ENCODE results near the gene FNDC5.
"Not testable (repeated sequence)": the region's sequence is repeated elsewhere in the genome, so short reads cannot be mapped to it uniquely, and the experiment has no call there.

The FNDC5 gene

GRCh38 chr1:32870615-32871363 is at the start of gene FNDC5:
TSS of gene FNDC5 (minus strand) at chr1:32870912.
- no peak for DNase-seq (ENCODE audit: low read depth)

- no peak for DNase-seq (ENCODE audit: low read depth)
These were observed 49.4 kb upstream of the FNDC5 start for GRCh38 chr1:32919811-32920733.

- no peak for DNase-seq (ENCODE audit: low read depth)
These were observed 47.5 kb upstream of the FNDC5 start for GRCh38 chr1:32918179-32918578.

- DNase-seq (ENCODE audit: low read depth): no peak
These were observed 46.8 kb upstream of the FNDC5 start for GRCh38 chr1:32917521-32917920.

- DNase-seq (ENCODE audit: low read depth): no peak
These were observed 45.3 kb upstream of the FNDC5 start for GRCh38 chr1:32915766-32916706.

- DNase-seq (ENCODE audit: low read depth): no peak
These were observed 39.6 kb upstream of the FNDC5 start for GRCh38 chr1:32910319-32910718.

- no peak for DNase-seq (ENCODE audit: low read depth)
These were observed 36.7 kb upstream of the FNDC5 start for GRCh38 chr1:32907435-32907834.

- no peak for DNase-seq (ENCODE audit: low read depth)
These were observed 35.9 kb upstream of the FNDC5 start for GRCh38 chr1:32906654-32907053.

GRCh38 chr1:32905588-32905987 is 34.9 kb upstream of the FNDC5 start:
- DNase-seq (ENCODE audit: low read depth): not testable (repeated sequence)

GRCh38 chr1:32904797-32905196 is 34.1 kb upstream of the FNDC5 start:
- DNase-seq (ENCODE audit: low read depth): no peak

GRCh38 chr1:32903991-32904785 is 33.5 kb upstream of the FNDC5 start:
- no peak for DNase-seq (ENCODE audit: low read depth)

- DNase-seq (ENCODE audit: low read depth): no peak
These were observed 31.8 kb upstream of the FNDC5 start for GRCh38 chr1:32902535-32902920.

- no peak for DNase-seq (ENCODE audit: low read depth)
These were observed 31.3 kb upstream of the FNDC5 start for GRCh38 chr1:32901823-32902534.

GRCh38 chr1:32900956-32901822 is 30.5 kb upstream of the FNDC5 start, which contains the start of gene TMEM54:
TSS of gene TMEM54 (minus strand) at chr1:32901389. CDS start at chr1:32901238, 151 bp downstream.
- no peak for DNase-seq (ENCODE audit: low read depth)

- DNase-seq (ENCODE audit: low read depth): no peak
These were observed 29.8 kb upstream of the FNDC5 start for GRCh38 chr1:32900371-32900955.

GRCh38 chr1:32899586-32900296 is 29.0 kb upstream of the FNDC5 start:
- DNase-seq (ENCODE audit: low read depth): no peak

- no peak for DNase-seq (ENCODE audit: low read depth)
These were observed 28.2 kb upstream of the FNDC5 start for GRCh38 chr1:32898958-32899357.

- DNase-seq (ENCODE audit: low read depth): no peak
These were observed 27.3 kb upstream of the FNDC5 start for GRCh38 chr1:32898056-32898455.

Data from stimulated activated CD8-positive, alpha-beta memory T cell treated with anti-CD3 and anti-CD28 coated beads, Interleukin-4, amount 100 ng/mL, for 24 hours (primary cell).